Measurements from ENCODE around the gene GCAT. TPM values are rescaled to one million over a fixed set of nuclear protein-coding genes. Genes with fewer than 3 reads are reported as not detected.

Gene GCAT
- total and polyA plus RNA-seq, 2 of the 13 experiments (the other 11 are each of a cell fraction or from before 2014, with no cell fraction given) = 28.0 to 50.3 TPM

GRCh38 chr22:37849089-37849751 is 41.5 kb downstream of the GCAT start, which contains the start of gene EIF3L (continued):
- peak; percentile 77; the same call in 1 of the 2 replicates for TF ChIP-seq ZFP91 (CRISPR knock-in tag; IDR thresholded peaks at IDR 0.05; ENCODE audit: borderline replicate concordance)
- TF ChIP-seq ZNF263 (CRISPR knock-in tag; IDR thresholded peaks at IDR 0.05) = peak; percentile 57; the same call in 1 of the 2 replicates
- peak; percentile 100 for TF ChIP-seq THAP7 (CRISPR knock-in tag; IDR thresholded peaks at IDR 0.05)
- TF ChIP-seq ZBED4 (CRISPR knock-in tag; IDR thresholded peaks at IDR 0.05; ENCODE audit: borderline replicate concordance) = peak; percentile 50; the same call in 1 of the 2 replicates
- peak; percentile 91 for TF ChIP-seq ZNF607 (CRISPR knock-in tag; IDR thresholded peaks at IDR 0.05; ENCODE audit: borderline replicate concordance)
- TF ChIP-seq SIX4 (CRISPR knock-in tag; IDR thresholded peaks at IDR 0.05) = peak; percentile 29; the same call in 1 of the 2 replicates
- peak; percentile 58; the same call in 1 of the 2 replicates for TF ChIP-seq BRF2 (CRISPR knock-in tag; IDR thresholded peaks at IDR 0.05)
- no peak for TF ChIP-seq HIC2 (CRISPR knock-in tag; IDR thresholded peaks at IDR 0.05; ENCODE audit: low read depth)
- peak; percentile 63 for TF ChIP-seq HOXD1 (CRISPR knock-in tag; IDR thresholded peaks at IDR 0.05)
- TF ChIP-seq ZNF615 (CRISPR knock-in tag; IDR thresholded peaks at IDR 0.05; ENCODE audit: borderline replicate concordance) = peak; percentile 25; the same call in 1 of the 2 replicates
- TF ChIP-seq PRDM4 (CRISPR knock-in tag; IDR thresholded peaks at IDR 0.05; ENCODE audit: borderline replicate concordance) = 0 out of 2 replicates have a peak, but pooled peaks have one; percentile 73
- peak; percentile 51; the same call in 1 of the 2 replicates for TF ChIP-seq ZNF556 (CRISPR knock-in tag; IDR thresholded peaks at IDR 0.05; ENCODE audit: borderline replicate concordance)
- peak; percentile 27; the same call in 1 of the 2 replicates for TF ChIP-seq ZBTB14 (CRISPR knock-in tag; IDR thresholded peaks at IDR 0.05)
